Coronary artery (tissue), 2 donors: Measurements from ENCODE around the gene OR6N2.

Experiments used
- DNase-seq: peaks from one replicate; pipeline ENCODE4 v3.0.0-alpha.2; 2017; ENCODE audit warnings: low spot score
- H3K27ac ChIP-seq, 2 donors: fragments of 200-600 bp; sonication (generic); one replicate each; pipeline ENCODE4 v1.5.1; 2016 to 2019
- H3K4me3 ChIP-seq: fragments of 200-600 bp; sonication (generic); 2 replicates; pipeline ENCODE4 v1.5.1; 2016; ENCODE audit warnings: mild to moderate bottlenecking, moderate library complexity
- CTCF ChIP-seq: fragments of 200-600 bp; sonication (generic); IDR thresholded peaks from one replicate; pipeline ENCODE4 v1.5.1; 2019; ENCODE audit warnings: antibody characterized with exemption

Gene OR6N2

DNA sequence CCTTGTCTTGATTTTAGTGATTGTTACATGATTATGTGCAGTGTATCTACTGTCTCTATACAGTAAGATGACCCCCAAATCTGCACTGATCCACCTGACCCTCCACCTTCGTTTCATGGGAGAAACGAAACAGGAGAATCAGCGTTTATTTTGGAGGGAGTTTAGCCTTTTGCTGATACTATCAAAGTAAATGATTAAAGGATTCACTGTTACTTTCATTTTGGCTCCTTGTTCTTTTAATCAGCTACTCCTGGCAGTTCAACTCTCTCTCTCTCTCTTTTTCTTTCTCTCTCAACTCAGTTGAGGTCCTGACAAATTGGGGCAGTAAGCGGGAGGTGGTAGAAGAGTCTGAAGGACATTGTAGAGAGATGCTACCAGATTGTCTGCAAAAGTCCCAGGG is 50.6 kb downstream of the OR6N2 start:
- no peak for DNase-seq
- no peak overlapping the region for H3K4me3 ChIP-seq
- no peak overlapping the region for H3K27ac ChIP-seq
- TF ChIP-seq CTCF, result no peak

DNA sequence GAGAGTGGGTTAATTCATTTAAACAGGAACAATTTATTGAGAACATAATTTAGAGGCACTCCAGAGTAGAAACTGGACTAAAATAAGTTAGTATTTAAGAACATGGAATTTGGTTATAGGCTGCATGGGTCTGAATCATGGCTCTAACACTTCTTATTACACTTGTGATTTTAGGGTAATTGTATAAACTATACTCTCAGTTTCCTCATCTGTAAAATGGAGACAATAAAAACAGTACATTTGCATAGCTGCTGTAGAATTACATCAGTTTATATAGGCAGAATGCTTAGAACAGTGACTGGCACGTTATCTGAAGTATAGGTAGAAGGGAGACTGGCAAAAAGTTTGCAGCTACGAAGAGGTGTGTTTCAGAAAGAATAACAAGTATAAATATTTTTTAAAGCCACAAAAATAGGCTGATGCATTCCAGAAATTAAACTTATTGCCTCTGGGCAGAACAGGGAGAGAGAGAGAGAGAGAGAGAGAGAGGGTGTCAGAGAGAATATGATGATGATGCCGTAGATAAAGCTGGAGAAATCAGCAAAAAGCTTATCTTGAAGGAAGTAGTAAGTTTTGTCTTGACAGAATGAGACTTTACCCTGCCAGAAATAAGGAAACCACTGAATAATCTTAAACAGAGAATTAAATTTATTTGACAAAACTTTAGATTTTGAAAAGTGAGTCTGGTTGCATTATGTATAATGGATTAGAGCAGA is 52.3 kb downstream of the OR6N2 start:
- TF ChIP-seq CTCF, result no peak
- no peak overlapping the region for H3K27ac ChIP-seq
- no peak for DNase-seq
- H3K4me3 ChIP-seq, result no peak overlapping the region

DNA sequence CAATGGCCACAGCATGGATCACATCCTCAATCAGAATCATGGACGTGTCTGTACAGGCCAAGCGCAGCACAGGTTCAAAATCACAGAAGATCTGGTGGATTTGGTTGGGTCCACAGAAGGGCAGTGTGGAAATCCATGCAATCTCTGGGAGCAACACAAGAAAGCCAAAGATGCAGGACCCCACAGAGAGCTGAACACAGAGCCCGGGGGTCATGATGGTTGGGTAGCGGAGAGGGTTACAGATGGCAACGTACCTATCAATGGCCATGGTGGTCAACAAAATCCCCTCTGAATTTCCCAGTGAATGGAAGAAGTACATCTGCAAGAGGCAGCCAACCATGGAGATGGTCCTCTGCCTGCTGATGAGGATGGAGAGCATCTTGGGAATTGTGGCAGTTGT is 56.6 kb downstream of the OR6N2 start:
- no peak for DNase-seq
- Histone ChIP-seq H3K4me3 (no peak overlapping the region), H3K27ac (no peak overlapping the region)
- TF ChIP-seq CTCF, result no peak
